GM21526 (cell line): ENCODE data around the gene RNF141.

Source experiments
- ATAC-seq: cut with Tn5 transposase; IDR thresholded peaks from one replicate; pipeline ENCODE4 v1.9.1; 2021; ENCODE audit warnings: moderate library complexity; ENCODE audit not compliant: unreplicated experiment, low FRiP score

The RNF141 gene, protein sequence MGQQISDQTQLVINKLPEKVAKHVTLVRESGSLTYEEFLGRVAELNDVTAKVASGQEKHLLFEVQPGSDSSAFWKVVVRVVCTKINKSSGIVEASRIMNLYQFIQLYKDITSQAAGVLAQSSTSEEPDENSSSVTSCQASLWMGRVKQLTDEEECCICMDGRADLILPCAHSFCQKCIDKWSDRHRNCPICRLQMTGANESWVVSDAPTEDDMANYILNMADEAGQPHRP

DNA sequence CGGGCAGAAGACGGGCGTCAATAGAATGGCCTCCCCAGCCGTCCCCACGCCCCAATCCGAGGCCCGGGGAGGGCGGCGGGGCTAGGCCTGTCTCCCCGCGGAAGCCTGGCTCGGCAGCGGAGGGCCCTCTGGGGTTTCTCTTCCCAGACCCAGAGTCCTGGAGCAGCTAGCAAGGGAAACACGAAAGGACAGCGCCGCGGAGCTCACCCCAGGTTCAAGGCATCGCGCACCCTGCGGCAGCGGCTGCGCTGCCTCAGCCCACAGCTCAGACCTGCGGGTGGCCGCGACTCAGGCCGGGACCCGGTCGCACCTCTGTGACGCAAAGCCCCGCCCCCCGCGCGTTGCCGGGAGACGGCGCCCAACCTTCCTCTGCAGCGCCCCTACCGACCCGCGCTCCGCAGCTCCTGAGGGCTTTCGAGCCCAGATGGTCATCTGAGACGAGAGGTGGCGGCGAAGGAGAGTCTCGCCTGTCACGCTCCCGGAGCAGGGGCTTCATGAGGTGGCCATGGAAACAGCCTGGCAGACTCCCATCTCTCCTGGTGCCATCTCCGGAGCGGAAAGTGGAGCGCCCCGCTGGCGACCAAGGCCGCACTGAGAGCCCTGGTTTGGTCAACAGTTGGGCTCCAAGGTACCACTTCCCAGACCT, at the start of gene RNF141:
Gene RNF141 (minus strand): TSS at position 273 of the 646 bp plus-strand sequence. CDS start 7,029 bp downstream, outside the sequence.
- ATAC-seq, result peak; percentile 95

DNA sequence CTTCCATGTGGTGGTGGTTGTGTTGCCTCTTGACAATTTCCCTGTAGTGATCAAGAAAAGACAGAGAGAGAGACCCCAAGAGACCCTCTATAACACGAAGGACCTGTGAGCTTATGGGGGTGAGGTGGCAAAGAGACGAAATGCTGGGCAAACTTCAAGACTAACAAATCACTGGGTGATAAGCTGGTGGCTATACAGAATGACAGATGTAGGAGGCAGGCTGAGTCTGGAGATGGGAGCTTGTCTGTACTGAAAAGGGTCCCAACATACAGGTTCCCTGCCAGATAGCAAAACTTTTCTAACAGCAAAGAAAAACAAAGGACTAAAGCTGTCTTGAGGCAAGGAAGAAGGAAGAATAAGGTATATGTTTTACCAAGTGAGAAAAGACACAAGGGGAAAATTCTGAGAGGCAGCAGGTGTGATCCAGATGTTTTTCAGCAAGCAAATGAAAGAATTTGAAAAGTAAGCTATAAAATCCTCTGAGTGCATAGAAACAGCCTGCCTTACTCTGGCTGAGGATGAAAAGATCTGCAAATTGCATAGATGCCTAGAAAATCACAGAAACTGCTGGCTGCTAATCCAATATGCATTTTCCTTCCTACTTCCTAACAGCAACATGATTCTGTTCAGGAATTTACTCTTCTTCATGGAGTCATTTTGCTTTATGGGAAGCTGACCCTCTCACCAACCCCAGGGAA, 49.4 kb upstream of the RNF141 start:
- ATAC-seq, result no peak

DNA sequence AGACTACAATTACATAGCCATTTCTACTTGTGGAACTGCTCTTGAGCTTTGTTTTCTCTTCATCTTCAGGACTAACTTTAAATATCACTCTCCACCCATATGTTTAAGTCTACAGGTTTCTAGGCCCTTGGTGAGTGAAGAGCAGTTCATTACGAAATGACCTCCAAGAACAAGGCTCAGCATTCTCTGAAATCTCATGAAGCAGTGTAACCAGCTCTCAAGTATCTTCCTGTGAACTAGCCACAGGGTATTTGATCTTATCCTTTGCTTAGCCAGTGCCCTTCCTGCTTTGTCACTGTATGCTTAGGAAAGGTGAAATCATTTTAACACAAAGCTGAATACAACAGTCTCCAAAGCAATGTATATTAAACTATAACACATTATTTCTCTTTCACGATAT, 47.9 kb upstream of the RNF141 start:
- ATAC-seq, result no peak

DNA sequence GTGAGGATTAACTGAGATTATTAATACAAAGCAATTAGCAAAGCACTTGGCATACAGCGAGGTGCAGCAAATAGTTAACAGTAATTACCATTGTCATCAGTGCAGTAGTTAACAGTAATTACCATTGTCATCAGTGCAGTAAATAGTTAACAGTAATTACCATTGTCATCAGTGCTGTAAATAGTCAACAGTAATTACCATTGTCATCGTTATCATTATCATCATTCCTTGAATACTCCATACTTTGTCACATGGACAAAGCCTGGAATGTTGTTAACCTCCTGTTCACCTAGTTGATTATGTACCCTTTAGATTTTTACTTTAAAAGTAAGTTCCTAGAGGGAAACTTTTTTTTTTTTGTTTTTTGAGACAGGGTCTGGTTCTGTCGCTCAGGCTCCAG, 47.0 kb upstream of the RNF141 start:
- no peak for ATAC-seq

DNA sequence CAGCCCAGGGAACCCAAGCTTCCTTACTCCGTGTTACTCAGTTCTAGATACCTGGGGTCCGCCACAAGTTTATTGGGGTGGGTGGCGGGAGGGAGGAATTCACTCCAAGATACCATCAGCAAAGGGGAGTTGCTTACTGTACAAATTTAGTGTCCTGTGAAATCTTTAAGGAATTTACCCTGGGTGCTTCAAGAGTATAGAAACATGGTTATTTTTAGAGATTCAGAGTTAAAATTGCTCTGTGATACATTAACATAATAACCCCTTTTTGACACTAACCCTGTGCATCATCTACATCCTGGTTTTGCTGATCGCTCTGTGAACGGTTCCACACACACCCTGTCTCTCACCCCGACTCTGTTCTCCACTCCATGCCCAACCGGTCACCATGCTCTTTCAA, 46.4 kb upstream of the RNF141 start:
- ATAC-seq, result no peak

DNA sequence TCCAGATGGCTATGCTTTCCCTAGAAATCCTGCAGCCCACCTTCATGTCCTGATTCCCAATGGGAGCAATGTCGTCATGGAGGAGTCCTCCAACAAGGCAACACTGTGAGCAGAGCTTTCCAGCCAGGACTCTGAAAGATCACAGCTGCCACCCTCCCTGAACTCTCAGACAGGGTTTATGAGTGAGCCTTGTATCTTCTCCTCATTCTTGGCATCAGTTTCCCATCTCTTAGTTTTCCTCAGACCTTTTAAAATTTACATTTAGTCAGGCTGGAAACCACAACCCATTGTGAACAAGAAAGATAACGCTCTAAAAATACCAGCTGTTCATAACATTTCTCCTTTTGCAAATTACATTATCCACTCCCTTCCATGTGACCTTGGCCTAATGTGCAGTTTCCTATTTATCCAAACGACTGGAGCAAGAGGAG, 43.1 kb upstream of the RNF141 start:
- ATAC-seq, result no peak

DNA sequence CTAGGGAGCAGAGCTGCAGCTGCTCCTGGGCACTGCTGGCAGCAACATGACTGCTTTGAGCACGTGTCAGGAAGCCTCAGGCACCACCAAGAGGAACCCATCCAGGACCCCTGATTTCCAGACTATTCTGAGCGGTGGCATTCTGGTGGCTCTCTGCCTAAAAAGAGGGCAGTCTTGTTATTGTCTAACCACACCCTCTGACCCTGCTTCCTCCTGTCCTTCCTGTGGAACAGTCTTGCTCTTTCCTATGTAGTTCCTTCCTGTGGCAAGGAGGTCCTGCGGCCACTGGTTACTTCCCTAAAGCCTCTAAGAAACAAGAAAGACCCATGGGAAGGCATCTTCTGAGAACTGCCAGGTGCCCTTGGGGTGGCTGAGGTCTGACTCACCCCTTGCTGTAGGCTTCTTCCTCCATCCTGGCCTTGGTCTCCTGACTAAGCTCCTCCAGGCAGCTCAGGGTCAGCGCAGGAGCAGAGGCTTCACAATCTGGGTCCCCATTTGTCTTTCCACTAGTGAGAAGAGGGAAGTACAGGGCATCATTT, 40.6 kb upstream of the RNF141 start:
- ATAC-seq, result no peak

DNA sequence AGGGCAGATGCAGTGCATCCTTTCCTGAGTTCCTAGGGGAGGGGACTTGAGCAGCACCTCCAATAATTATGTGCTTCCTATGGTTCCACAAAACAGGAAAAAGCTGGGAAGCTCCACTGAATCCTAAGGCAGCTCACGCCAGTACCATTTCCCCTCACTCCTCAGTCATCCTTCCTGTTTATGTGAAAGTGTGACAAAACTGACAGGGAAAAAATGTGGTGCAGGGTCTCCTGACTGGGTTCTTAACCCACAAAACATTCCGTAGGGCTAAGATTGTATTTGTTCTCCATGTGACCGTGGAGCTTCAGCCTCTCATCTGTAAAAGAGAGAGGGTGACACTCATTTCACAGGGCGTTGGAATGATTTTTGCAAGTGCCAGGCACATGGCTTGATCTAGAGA, 39.6 kb upstream of the RNF141 start:
- no peak for ATAC-seq

DNA sequence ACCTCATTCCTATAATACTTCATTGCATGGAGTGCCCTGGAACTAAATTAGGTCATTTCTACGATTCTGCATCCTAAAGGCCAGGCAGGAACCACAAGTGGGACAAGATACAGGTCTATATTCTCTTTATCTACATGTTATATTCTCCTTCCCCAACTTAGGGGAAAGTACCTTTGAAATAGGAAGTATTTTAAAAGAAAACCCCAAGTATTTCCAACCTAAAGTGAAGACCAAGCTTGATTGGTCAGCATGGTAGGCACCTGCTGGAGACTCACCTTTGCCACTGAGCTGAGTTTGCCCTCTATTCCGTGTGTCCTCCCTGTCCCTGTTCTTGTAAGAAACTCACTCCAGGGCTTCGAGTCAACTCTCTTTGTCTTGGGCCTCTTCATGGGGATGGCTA, 38.7 kb upstream of the RNF141 start:
- no peak for ATAC-seq

DNA sequence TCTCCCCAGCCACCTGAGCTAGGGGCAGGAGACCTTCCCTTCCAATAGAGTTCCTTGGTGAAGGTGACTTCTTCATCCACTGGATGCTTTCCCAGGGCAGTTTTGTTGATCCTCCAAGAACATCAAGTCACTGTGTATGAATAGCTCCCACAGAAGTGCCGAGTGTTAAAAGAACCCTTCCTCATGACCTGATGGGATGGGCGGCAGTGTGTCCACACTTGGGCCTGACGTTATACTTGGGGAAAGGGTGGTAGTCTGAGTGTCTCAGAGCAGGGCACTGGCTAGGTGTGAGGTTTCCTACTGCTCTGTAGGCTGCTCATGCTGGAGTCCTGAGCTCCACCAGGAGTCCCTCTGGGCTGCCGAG, 35.0 kb upstream of the RNF141 start:
- no peak for ATAC-seq

DNA sequence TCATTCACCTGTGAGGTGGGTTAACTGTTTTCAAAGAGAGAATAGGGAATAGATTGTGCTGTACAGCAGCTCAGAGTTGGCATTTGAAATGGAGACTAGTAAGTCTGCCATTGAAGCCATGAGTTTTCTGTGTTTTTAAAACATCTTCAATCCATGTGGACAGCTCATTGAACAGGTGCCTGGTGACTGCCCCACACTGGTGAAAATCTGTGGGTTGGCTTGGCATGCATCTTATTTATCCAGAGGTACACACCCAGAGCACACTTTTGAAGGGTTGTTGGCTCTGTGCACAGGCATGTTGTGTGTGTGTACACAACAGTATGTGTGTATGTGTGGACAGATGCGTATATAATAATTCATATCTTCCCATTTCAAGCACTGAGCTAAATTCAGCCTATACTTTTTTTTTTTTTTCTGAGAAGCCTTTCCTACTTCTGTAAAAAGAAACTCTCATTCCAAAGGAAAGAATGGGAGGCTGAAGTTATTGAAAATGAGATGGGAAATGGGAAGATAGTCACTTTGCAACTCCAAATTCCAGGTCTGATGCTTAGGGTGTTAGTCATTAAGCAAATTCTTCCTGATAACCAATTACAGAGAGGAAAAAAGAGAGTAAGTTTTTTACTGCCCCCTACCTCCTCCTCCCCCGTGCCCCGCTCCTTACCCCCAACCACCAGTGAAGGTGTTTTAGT, 34.5 kb upstream of the RNF141 start:
- ATAC-seq, result no peak

DNA sequence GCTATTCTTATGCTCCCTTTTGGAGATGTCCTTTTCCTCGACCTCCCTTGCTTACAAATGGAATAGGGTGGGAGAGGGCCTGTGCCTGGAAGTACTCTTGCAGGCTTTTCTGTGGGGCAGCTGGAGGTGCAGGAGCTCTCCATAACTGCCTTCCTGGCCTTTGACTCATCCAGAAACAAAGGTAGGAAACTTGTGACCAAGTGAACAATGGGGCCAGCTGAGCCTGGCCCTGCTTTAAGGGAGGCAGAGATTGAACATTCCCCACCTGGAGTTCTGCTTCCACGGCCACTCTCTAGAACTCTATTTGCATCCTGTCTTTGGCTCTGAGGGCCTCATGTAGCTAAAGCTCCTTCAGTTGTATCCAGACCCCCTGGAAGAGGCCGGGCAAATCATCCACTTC, 32.6 kb upstream of the RNF141 start:
- no peak for ATAC-seq

DNA sequence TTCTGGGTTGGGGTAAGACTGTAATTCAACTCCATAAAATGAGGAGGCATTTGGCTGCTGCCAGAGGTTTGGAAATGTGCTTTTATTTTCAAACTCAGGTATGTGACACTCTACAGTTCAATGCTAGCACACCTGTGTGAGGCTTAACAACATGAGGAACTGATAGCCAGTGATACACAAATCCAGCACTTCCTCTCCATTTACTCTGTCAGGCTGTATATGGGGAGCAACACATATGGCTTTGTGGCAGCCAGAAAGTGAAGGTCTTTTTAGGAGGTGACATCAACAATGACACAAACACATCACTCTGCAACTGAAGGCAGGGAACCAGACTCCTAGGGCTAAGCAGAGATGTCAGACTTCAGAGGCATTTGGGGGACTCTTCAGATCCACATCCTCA, 32.0 kb upstream of the RNF141 start:
- no peak for ATAC-seq

DNA sequence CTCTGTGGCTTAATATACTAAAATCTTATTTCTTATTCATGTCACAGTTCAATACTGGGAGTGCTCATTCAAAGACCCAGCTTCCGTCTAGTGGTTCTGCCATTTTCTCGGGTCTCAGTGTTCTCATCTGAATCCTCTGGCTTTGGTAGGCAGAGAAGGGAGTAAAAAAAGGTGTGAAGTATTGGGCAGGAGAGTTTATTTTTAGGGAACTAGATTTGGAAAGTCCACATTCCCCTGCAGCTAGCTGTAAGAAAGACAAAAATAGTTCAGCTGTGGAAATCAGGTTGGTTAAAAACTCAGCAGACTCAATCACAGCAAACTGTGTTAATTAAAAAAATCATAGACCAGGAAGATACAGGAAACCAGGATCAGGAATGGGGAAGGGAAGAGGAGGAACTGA, 31.5 kb upstream of the RNF141 start:
- no peak for ATAC-seq

DNA sequence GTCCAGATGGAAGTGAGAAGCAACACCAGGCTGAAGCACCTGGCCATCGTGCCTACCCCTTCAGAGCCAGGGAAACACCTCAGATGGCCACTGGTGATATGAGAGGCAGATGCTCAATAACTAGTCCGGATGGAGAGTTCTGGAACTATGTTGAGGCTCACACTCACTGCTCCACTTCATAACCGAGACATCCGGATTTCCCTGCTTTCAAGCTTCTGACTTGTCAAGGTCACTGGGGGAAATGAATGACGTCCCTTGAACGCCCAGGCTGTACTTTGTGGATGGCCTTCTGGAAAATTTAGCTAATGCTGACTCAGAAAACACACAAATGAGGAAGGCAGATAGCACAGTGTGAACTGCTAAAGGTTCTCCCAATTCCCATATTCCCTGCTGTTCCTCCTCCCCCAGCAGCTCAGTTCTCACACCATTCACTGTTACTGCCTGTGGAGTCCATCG, 27.5 kb upstream of the RNF141 start, which contains the start of gene LYVE1:
Gene LYVE1 (minus strand): TSS at position 180 of the 456 bp plus-strand sequence. CDS start 133 bp downstream, at position 47.
- ATAC-seq, result no peak

DNA sequence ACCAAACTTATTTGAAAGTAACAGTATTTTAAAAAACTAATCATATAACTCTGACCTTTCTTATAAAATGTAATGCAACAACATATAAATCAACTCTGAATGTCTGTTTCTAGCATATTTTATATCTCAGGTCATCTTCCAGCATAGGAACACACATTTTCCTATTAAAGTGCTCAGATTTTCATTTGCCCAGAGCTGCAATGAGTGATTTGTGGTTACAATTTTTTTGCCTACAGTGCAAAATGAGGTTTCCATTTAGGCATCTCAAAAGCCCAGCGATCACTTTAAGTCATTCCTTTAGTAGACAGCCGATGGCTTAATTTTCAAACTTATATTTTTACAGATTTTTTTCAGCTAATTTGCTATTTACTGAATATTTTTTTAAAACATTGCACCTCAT, 26.5 kb upstream of the RNF141 start:
- ATAC-seq, result no peak

DNA sequence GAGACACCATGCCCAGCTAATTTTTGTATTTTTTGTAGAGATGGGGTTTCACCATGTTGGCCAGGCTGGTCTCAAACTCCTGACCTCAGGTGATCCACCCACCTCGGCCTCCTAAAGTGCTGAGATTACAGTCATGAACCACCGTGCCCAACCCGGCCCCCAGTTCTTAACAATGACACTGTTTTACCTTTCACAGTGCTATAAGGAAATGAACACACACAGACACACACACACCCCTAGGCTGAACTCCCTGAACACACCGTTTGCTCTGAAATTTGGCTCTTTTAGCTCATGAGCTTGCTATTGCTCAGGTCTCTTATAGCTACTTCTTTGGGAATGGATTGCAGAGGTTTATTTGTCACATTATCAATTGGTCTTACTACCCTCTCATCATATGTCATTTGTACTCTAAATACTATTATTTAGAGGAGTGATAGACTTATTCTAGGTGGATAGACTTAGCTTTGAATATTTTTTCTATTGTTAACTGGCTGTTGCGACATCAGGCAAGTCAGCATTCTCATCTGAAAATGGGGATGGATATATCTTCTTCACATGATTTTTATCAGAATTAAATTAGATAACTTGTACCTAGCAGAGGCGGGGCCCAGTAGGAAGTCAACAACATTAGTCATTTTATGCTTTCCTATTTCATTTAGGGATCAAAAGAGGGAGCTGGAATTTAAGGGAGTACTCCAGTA, 25.4 kb upstream of the RNF141 start:
- ATAC-seq, result no peak

DNA sequence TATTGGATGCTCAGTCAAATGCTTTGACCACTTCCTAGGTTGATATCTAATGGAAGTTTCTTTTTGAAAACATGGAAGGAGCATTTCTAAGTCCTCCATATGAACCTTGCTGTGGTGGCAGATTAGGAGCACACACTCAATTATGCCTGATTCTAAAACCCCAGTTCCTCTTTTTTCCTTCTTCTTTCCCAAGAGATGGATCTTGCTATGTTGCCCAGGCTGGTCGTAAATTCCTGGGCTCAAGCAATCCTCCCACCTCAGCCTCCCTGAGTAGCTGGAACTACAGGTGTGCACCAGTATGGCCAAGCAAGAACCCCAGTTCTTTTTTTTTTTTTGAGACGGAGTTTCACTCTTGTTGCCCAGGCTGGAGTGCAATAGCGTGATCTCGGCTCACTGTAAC, 24.5 kb upstream of the RNF141 start:
- no peak for ATAC-seq

DNA sequence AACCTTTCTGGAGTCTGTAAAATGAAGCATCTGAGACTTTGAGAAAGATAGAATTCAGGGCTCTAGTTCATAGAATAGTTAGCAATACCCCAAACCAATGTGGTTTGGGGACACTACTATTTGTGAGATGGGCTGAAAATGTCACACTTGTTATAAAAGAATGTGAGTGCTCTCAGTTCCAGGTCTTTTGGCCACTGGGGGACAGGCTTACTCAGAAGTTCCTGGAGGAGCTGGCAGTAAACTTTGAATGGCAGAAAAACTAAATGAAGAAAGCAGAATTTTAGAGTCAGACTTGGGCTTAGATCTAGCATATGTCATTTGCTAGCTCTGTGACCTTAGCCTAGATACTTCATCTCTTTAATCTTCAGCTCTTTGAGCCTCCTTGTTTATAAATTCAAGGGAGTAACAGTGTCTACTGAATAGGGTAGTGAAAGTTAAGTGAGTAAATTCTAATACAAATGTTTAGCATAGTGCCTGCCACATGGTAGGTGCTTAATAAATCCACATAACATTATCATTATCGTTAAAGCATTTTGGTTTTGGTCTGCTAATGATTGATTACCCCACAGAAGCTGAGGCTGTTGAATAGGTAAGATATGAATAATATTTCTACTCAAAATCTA, 23.8 kb upstream of the RNF141 start:
- ATAC-seq, result no peak

DNA sequence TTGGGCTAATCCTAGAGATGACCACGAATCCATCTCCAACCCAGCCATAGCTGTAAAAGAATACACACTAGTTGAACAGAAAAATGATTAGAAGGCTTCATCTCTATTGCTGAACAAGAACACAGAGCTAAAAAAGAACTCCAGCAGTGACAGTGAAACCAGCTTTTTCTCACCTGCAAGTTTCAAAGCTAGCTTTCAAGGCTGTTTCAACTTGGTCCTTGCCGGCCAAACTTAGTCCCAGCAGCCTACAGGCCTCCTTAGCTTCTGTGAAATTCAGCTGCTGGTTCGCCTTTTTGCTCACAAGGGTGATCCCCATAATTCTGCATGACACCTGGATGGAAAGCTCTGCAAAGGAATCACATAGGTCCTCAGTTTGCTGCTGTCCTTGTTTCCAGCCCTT, 23.0 kb upstream of the RNF141 start:
- ATAC-seq, result no peak
